GM12864 (cell line): ENCODE data around the gene KAZALD1.
A peak's percentile ranks its signal among the peaks of the same experiment; 100 is the strongest.

Experiments
- DNase-seq: peaks from one replicate; pipeline ENCODE4 v3.0.0-alpha.2; 2011; ENCODE audit warnings: low read depth
- H3K4me3 ChIP-seq: 2 replicates; pipeline ENCODE4 v1.5.1; 2011; ENCODE audit warnings: mild to moderate bottlenecking, low read depth, low read length, control low read depth
- CTCF ChIP-seq: IDR thresholded peaks from 2 replicates; pipeline ENCODE4 v1.5.1; 2011; ENCODE audit warnings: low read depth, mild to moderate bottlenecking, moderate library complexity, low read length, control low read depth, inconsistent platforms; ENCODE audit errors: missing control alignments

The KAZALD1 gene

DNA sequence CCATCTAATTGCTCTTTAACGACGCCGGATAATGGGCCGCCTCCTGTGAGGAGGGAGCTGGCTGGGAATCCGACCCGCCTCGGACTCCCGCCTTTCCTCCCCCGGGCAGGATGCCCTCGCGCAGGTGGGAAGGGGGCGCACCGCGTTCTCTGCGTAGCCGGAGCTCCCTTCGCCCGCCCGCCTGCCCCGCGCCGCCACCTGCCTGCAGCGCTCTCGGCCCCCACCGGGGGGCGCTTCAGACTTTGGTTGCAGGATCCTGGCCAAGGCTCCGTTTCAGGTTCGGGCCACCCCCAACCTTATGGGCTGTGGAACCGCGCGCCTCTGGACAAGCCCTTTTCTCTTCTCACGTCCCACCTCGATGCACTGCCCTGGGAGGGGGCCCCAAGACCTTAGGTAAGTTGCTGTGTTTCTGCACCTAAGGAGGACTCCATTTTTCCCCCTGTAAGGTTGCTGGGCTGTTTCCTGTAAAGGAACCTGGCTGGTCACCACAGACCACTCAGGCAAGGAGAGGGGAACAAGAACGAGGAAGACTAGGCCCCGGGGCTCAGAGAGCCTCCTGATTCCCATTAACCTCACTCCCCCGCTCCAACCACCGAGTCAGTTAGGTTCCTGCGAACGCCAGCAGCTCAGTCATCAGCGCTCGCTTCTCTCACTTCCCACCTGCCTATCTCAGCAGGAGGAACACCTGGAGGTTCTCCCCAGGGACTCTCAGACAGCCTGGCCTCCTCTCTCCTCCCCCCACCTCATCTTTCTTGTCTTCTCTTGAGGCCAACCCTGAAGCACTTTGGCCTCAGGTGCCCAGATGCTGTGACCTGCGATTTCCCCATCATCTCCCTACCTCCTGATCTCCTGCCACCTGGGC is 11.3 kb upstream of the KAZALD1 start:
- H3K4me3 ChIP-seq = peak overlapping the region; percentile 2
- DNase-seq = no peak
- TF ChIP-seq CTCF = peak; percentile 85

- no peak for TF ChIP-seq CTCF
- DNase-seq = no peak
- H3K4me3 ChIP-seq = no peak overlapping the region
Measured at GRCh38 chr10:101052285-101052684, 9.5 kb upstream of the KAZALD1 start.

DNA sequence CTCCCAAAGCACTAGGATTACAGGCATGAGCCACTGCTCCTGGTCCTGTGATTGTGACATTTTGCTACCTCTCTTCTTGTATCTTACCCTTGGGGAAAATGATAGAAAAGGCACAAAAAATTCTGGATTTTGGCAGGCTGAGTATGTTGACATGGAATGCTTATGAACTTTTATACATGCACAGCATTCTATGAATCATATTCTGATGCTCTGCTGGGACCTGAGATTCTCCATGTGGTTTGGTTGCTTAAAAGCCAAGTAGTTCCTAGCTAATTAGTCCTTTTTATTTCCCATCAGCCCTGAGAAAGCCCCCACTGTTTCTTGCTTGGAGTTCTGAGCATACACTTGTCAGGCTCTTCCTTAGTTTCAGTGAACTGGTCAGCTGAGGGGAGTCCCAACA is 8.3 kb upstream of the KAZALD1 start:
- TF ChIP-seq CTCF = no peak
- DNase-seq = no peak

DNA sequence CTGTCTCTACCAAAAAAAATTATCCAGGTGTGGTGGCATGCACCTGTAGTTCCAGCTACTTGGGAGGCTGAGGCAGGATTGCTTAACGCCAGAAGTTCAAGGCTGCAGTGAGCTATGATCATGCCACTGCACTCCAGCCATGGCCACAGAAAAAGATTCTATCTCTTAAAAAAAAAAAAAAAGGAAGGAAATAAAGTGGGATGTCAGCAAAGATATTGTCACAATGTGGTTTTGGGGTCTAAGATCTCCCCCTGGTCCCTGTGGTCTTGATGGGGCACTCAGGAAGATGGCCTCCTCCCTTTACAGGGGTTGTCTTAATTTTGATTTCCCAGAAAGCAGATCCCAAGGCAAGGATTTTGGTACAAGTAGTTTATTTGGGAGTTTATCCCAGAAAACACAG is 7.4 kb upstream of the KAZALD1 start:
- H3K4me3 ChIP-seq = no peak overlapping the region
- DNase-seq = no peak
- TF ChIP-seq CTCF = no peak

More for the DNA sequence above, 8.3 kb upstream of the KAZALD1 start:
- H3K4me3 ChIP-seq = no peak overlapping the region

GRCh38 chr10:101054876-101055275 is 6.9 kb upstream of the KAZALD1 start:
- no peak for TF ChIP-seq CTCF
- H3K4me3 ChIP-seq = no peak overlapping the region
- DNase-seq = no peak

DNA sequence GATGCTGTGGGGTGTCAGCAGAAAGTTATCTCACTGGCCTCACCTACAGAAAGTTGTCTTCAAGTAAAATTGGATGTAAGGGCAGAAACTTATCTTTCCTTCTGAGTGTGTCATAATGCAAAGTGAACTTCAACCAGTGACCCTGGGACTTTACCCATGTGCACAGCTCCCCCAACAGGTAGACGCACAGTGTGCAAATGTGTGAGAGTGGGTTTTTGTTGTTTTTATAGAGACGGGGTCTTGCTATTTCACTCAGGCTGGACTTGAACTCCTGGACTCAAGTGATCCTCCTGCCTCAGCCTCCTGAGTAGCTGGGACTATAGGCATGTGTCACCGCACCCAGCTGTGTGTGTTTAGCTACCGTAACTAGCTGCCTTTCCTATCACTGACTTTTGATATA is 6.4 kb upstream of the KAZALD1 start:
- DNase-seq = no peak
- TF ChIP-seq CTCF = peak; percentile 28
- no peak overlapping the region for H3K4me3 ChIP-seq

- no peak overlapping the region for H3K4me3 ChIP-seq
- TF ChIP-seq CTCF = no peak
- DNase-seq = no peak
Measured at GRCh38 chr10:101056365-101057151, 5.2 kb upstream of the KAZALD1 start.
